Subcutaneous adipose tissue (tissue), 4 donors: ENCODE results near the gene ST3GAL3. TPM values are rescaled to one million over a fixed set of nuclear protein-coding genes. Genes with fewer than 3 reads are reported as not detected.

Source experiments
- total RNA-seq, 4 donors: library from RNA; depleted of rRNA; stranded (reverse); fragments of >200 nt; gene quantifications; one replicate each; pipeline ENCODE4 v1.1.0, GENCODE V29; 2016
- TF ChIP-seq, protein P1 (sequence below): fragments of 450-650 bp; IDR thresholded peaks from one replicate; pipeline ENCODE4 v1.5.1; 2016; ENCODE audit warnings: low read depth, mild to moderate bottlenecking, control low read depth, antibody characterized with exemption, moderate library complexity

The ST3GAL3 gene
- total RNA-seq, 4 donors from 2014 or later: 13.1 to 36.7 (median 19.0) TPM

DNA sequence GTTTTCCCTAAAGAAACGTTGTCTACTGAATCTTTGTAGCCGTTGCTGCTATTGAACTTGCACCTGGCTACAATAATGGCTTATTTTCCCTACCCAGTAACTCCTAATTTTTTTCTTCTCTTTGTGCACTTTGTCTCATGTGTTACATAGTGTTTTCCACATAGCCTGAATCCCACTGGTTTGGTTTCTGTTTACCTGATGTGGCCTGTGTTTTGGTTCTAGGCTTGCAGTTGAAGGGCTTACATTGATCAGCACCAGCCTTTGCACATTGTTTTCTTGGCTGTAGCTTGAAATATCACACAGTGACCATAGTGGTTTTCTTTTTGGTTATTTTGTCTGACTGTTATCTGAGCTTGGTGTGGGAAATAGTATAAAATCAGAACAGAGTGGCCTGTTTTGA, 29.5 kb downstream of the ST3GAL3 start:
- TF ChIP-seq, protein P1, sequence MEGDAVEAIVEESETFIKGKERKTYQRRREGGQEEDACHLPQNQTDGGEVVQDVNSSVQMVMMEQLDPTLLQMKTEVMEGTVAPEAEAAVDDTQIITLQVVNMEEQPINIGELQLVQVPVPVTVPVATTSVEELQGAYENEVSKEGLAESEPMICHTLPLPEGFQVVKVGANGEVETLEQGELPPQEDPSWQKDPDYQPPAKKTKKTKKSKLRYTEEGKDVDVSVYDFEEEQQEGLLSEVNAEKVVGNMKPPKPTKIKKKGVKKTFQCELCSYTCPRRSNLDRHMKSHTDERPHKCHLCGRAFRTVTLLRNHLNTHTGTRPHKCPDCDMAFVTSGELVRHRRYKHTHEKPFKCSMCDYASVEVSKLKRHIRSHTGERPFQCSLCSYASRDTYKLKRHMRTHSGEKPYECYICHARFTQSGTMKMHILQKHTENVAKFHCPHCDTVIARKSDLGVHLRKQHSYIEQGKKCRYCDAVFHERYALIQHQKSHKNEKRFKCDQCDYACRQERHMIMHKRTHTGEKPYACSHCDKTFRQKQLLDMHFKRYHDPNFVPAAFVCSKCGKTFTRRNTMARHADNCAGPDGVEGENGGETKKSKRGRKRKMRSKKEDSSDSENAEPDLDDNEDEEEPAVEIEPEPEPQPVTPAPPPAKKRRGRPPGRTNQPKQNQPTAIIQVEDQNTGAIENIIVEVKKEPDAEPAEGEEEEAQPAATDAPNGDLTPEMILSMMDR: no peak

DNA sequence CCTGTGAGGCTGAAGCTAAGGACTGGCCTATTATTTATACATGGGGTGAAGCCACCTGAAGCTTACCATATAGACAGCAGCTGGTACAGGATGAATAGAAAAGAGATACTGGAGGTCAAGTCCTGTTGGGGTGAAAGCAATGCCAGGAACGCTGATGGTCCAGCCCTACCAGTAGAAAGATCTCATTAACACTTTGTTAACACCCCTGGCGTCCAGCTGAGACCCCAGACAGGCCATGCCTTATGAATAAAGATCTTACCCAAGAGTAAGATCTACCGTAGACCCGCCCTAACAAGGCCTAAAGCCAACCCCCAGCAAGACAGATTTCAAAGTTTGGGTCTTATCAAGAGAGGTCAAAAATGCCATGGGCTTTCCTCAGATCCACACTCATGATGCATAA, 34.7 kb downstream of the ST3GAL3 start:
- TF ChIP-seq, protein P1: no peak

DNA sequence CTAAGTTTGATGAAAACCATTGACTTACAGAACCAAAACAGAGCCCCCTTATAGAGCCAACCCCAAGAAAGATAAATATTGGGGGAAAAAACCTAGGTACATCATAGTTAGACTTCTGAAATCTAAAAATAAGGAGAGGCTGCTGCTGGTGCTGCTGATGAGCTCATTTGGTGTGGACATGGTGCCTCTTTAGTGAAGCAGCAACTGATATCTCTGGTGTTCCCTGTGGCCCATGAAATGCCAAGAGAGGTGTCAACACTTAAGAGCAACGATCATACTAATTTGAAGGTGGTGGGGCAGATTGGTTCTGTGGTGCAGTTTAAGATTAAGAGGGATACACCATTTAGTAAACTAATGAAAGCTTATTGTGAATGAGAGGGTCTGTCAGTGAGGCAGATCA, 35.9 kb downstream of the ST3GAL3 start:
- TF ChIP-seq, protein P1: no peak

GRCh38 chr1:43747736-43748135, 40.4 kb downstream of the ST3GAL3 start:
- TF ChIP-seq, protein P1: no peak

DNA sequence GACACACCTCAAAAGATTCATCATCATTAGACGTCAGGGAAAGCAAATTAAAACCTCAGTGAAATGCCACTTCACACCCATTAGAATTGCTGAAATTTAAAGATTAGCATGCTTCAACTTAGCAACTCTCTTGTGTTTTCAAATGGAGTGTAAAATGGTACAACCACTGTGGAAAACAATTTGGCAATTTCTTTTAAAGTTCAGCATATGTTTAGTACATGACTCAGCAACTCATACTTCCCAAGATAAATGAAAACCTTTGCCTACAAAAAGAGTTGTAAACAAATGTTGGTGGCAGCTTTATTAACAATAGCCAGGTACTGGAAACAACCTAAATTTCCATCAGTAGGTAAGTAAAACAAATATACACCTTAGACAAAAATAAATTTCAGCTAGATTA, 42.7 kb downstream of the ST3GAL3 start:
- TF ChIP-seq, protein P1: no peak

DNA sequence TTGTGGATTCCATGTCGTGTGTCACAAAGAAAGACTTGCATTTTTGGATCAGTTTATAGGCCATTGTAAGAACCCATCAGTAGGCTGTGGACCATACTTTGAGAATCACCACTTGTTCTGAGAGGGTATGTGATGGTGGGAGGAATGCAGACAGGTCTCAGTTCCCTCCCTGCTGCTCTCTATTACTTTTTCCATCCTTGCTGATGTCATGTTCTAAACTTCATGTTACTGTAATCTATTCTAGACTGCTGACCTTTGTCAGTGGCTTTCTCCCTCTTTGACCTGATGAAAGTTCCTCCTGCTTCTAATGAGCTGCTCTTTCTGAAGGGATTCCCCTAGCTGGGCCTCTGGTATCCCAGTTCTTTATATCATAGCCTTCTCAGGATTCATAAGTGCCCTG, 46.1 kb downstream of the ST3GAL3 start:
- TF ChIP-seq, protein P1: no peak

DNA sequence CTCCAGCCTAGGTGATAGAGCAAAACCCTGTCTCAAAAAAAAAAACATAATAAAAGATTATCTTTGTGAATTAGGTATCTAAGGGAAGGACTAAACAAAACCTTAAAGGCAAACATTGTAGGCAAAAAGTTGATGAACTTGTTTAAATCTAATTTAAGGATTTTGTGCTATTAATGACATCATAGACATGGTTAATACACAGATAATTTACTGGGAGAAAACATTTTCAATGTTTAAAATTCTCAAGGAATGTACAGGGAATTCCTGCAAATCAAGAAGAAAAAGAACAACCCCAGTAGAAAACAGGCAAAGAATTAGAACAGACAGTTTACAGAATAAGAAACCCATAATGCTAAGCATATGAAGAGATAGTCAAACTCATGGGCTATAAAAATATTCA, 47.6 kb downstream of the ST3GAL3 start:
- TF ChIP-seq, protein P1: no peak
